ENCODE results near the gene TBC1D10B. TPM values are rescaled to one million over a fixed set of nuclear protein-coding genes. Genes with fewer than 3 reads are reported as not detected.
"Not testable (repeated sequence)": the region's sequence is repeated elsewhere in the genome, so short reads cannot be mapped to it uniquely, and the experiment has no call there.

TBC1D10B gene
- total RNA-seq, 2 donors from 2014 or later = 40.3 to 59.4 TPM

DNA sequence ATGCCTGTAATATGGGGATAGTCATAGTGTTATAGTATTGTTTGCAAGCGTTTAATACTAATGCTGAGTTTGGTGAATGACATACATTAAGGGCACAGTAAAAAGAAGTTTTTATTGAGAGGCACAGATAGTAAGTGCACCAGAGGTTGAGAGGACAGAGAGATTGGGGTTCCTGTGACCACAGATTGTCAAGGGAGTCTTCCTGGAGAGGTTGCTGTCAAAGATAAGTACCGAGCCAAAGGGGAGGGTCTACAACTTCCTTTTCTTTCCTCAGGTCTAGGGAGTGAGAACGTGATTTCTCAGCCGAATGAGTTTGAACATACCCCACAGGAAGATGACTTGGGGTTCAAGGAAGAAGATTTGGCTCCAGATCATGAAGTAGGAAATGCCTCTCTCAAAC lies 26.8 kb upstream of the TBC1D10B start:
- peaks cover 8% of the 10 kb centered on the region for H3K4me1 ChIP-seq (replicated peaks)
- WGBS = 79% methylated on average over 4 of the region's 4 CpGs
- H3K4me3 ChIP-seq = no peak overlapping the region
- no peaks in the 10 kb centered on the region for H3K27me3 ChIP-seq (replicated peaks; ENCODE audit: insufficient read depth)
- H3K9me3 ChIP-seq = no peaks in the 10 kb centered on the region
- TF ChIP-seq POLR2A (IDR thresholded peaks at IDR 0.05) = no peak
- TF ChIP-seq, protein P1, sequence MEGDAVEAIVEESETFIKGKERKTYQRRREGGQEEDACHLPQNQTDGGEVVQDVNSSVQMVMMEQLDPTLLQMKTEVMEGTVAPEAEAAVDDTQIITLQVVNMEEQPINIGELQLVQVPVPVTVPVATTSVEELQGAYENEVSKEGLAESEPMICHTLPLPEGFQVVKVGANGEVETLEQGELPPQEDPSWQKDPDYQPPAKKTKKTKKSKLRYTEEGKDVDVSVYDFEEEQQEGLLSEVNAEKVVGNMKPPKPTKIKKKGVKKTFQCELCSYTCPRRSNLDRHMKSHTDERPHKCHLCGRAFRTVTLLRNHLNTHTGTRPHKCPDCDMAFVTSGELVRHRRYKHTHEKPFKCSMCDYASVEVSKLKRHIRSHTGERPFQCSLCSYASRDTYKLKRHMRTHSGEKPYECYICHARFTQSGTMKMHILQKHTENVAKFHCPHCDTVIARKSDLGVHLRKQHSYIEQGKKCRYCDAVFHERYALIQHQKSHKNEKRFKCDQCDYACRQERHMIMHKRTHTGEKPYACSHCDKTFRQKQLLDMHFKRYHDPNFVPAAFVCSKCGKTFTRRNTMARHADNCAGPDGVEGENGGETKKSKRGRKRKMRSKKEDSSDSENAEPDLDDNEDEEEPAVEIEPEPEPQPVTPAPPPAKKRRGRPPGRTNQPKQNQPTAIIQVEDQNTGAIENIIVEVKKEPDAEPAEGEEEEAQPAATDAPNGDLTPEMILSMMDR (IDR thresholded peaks at IDR 0.05) = no peak
- no peak for TF ChIP-seq POLR2AphosphoS5 (IDR thresholded peaks at IDR 0.05)
- DNase-seq (ENCODE audit: low spot score) = no peak
- no peak overlapping the region for H3K27ac ChIP-seq
- no peaks in the 10 kb centered on the region for H3K36me3 ChIP-seq
- intact Hi-C loops (cut with DNase I) = no loop called here

DNA sequence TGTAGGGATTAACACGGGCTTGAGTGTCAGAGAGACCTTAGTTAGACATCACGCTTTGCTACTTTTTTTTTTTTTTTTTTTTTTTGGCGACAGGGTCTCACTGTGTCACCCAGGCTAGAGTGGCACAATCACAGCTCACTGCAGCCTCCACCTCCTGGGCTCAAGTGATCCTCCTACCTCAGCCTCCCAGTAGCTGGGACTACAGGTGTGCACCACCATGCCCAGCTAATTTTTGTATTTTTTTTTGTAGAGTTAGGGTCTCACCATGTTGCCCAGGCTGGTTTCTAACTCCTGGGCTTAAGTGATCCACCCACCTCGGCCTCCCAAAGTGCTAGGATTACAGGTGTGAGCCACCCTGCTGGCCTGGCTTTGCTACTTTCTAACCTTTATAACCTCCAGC lies 26.3 kb upstream of the TBC1D10B start:
- H3K9me3 ChIP-seq; H3K27ac ChIP-seq; H3K27me3 ChIP-seq (replicated peaks; ENCODE audit: insufficient read depth); DNase-seq (ENCODE audit: low spot score); H3K36me3 ChIP-seq; H3K4me3 ChIP-seq; intact Hi-C loops (cut with DNase I); H3K4me1 ChIP-seq (replicated peaks): not testable (repeated sequence)
- 73% methylated on average over 4 of the region's 4 CpGs for WGBS

DNA sequence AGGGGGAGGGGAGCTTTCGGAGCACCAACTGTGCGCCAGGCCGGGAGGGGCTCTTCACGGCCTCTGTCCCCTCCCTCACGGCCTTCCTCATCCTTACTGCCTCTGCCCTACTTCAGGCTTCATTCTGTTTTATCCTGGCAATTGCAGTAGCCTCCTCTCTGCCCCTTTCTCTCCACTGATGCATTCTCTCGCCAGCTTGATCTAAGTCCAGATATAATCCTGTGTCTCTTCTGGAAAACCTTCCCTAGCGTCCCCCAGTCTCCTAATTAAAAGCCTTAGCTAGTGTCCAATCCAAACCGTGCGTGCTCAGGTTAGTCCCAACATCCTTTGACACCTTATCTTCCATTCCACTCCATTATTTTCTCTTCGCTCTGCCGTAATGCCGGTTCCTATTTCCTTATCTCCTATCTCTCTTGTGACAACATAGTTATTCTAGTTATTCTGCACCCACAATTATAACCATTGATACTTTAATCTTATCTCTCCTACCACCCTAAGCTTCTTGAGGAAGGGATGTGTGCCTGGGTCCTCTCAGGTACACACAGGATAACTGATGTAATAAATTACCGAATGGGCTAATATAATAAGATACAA lies 25.8 kb upstream of the TBC1D10B start:
- peak overlapping the region; percentile 72 to 74 for H3K27ac ChIP-seq
- intact Hi-C loops (cut with DNase I) = loop anchor here (2.0 kb wide), 1 partner anchor 17 kb away; no protein-coding TSS in a partner anchor
- no peak for DNase-seq (ENCODE audit: low spot score)
- no peaks in the 10 kb centered on the region for H3K36me3 ChIP-seq
- no peaks in the 10 kb centered on the region for H3K27me3 ChIP-seq (replicated peaks; ENCODE audit: insufficient read depth)
- no peaks in the 10 kb centered on the region for H3K9me3 ChIP-seq
- no peak for TF ChIP-seq POLR2A (IDR thresholded peaks at IDR 0.05)
- no peak for TF ChIP-seq POLR2AphosphoS5 (IDR thresholded peaks at IDR 0.05)
- TF ChIP-seq, protein P1 (IDR thresholded peaks at IDR 0.05) = no peak
- H3K4me3 ChIP-seq = peak overlapping the region; percentile 77 to 81
- 8% methylated on average over 13 of the region's 13 CpGs for WGBS
- H3K4me1 ChIP-seq (replicated peaks) = peaks cover 8% of the 10 kb centered on the region

DNA sequence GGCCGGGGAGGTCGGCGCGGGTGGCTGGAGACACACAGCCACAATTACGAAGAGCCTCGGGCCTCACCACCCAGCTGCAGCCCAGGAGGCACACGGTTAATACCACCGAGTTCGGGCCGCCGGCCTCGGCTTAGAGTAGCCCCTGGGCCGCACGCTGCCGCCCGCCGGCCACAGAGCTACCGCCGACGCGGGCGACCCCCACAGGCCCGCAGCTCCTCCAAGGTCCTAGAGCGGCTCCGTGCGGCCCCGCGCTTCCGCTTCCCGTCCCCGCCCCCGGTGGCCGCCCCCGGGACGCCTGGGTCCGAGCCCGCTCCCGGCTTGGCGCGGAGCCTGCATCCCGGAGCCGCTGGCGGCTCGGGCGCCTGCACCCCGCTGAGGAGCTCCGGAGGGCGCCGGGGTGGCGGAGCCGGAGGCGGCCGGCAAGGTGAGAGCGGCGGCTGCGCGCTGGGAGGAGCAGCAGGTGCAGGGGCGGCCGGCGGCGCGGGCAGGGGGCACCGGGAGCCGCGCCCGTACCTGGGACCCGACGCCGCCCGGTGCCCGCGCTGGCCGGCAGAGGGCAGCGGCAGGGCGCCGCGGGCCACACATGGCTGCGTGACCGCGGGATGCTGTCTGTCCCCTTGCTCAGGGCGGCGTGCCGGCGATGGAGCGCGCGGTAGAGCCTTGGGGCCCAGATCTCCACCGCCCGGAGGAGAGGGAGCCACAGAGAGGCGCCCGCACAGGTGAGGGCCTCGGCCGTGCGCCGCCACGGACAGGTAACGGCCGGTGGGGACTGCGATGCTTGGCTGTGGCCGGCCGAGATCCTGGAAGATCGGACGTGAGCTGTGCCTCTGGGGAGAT lies 25.1 kb upstream of the TBC1D10B start, which contains the start of gene ZNF48:
Gene ZNF48 (plus strand): TSS at position 266 of the 837 bp plus-strand sequence. CDS start 375 bp downstream, at position 641.
- Histone ChIP-seq H3K4me3 (peak within 1 kb of the TSS; percentile 77 to 81), H3K36me3 (no peaks in the 10 kb centered on the region), H3K27ac (peak within 1 kb of the TSS; percentile 72 to 74), H3K9me3 (no peaks in the 10 kb centered on the region), H3K4me1 (replicated peaks) (peaks cover 8% of the 10 kb centered on the region), H3K27me3 (replicated peaks; ENCODE audit: insufficient read depth) (no peaks in the 10 kb centered on the region)
- WGBS = under 1% methylated on average over 63 of the region's 103 CpGs
- TF ChIP-seq POLR2AphosphoS5 (IDR thresholded peaks at IDR 0.05) = peak; percentile 57
- TF ChIP-seq, protein P1 (IDR thresholded peaks at IDR 0.05) = peak in 2 of 4 experiments; percentile 34 to 63
- TF ChIP-seq POLR2A (IDR thresholded peaks at IDR 0.05) = peak; percentile 32
- DNase-seq (ENCODE audit: low spot score) = peak; percentile 84
- intact Hi-C loops (cut with DNase I) = loop anchor here (2.0 kb wide), 1 partner anchor 17 kb away; no protein-coding TSS in a partner anchor

DNA sequence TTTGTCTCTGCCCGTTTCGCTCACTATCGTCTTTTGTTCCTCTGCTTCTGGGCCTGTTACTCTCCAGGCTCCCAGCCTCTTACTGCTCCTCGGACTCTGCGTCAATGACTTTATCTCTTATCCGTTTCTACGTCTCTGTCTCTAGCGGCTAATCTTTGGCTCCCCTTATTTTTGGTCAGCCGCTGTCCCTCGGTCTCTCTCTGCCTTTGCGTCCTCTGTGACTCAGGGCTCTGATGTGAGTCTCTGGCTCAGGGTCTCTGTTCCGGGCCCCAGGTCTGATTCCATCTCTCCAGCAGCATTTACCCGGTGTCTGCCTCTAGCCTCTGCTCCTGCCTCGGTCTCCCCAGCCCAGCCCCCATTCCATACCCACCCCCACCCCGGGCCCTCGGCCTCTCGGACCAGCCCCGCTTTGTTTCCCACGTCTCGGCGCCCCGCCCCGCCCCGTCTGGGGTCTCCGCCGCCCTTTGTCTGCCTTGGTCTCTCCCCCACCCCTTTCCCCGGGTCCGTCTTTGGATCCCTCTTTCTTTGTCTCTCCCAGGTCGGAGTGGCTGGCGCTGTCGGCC lies 24.4 kb upstream of the TBC1D10B start:
- no peaks in the 10 kb centered on the region for H3K36me3 ChIP-seq
- WGBS = 6% methylated on average over 31 of the region's 31 CpGs
- H3K27ac ChIP-seq = peak overlapping the region; percentile 72 to 74
- H3K9me3 ChIP-seq = no peaks in the 10 kb centered on the region
- H3K4me1 ChIP-seq (replicated peaks) = peaks cover 8% of the 10 kb centered on the region
- no peaks in the 10 kb centered on the region for H3K27me3 ChIP-seq (replicated peaks; ENCODE audit: insufficient read depth)
- no peak for DNase-seq (ENCODE audit: low spot score)
- no peak for TF ChIP-seq POLR2A (IDR thresholded peaks at IDR 0.05)
- TF ChIP-seq, protein P1 (IDR thresholded peaks at IDR 0.05) = no peak
- peak overlapping the region; percentile 77 to 81 for H3K4me3 ChIP-seq
- intact Hi-C loops (cut with DNase I) = loop anchor here (2.0 kb wide), 1 partner anchor 16 kb away; no protein-coding TSS in a partner anchor

Measured in prostate gland (tissue), 2 donors.